Breast epithelium (tissue), 4 donors: ENCODE data around the gene TOMM70. TPM values are rescaled to one million over a fixed set of nuclear protein-coding genes. Genes with fewer than 3 reads are reported as not detected.
"Not testable (repeated sequence)": the region's sequence is repeated elsewhere in the genome, so short reads cannot be mapped to it uniquely, and the experiment has no call there.

Source experiments
- DNase-seq, 2 donors: peaks; one replicate each; pipeline ENCODE4 v3.0.0-alpha.2; 2019; ENCODE audit warnings: low spot score in 2 of 2
- H3K27ac ChIP-seq, 2 donors: fragments of 200-600 bp; sonication (generic) in 1 of 2; one replicate each; pipeline ENCODE4 v1.5.1; 2016 to 2019; ENCODE audit warnings: mild to moderate bottlenecking in 1 of 2
- H3K27me3 ChIP-seq, 2 donors: fragments of 200-600 bp; sonication (generic) in 1 of 2; one replicate each; pipeline versions ENCODE4 v1.5.1 to v1.6.0; 2017 to 2019; ENCODE audit warnings: control low read depth in 1 of 2, mild to moderate bottlenecking in 1 of 2
- H3K36me3 ChIP-seq: fragments of 200-600 bp; one replicate; pipeline ENCODE4 v1.5.1; 2019
- H3K4me1 ChIP-seq, 2 donors: fragments of 200-600 bp; sonication (generic); one replicate each; pipeline ENCODE4 v1.5.1; 2016 to 2019; ENCODE audit warnings: control low read depth in 1 of 2
- H3K4me3 ChIP-seq, 3 donors: fragments of 200-600 bp; sonication (generic); 1 replicate in 2 of 3; 2 replicates in 1 of 3; pipeline ENCODE4 v1.5.1; 2016 to 2019; ENCODE audit warnings: mild to moderate bottlenecking in 3 of 3, moderate library complexity in 2 of 3
- H3K9me3 ChIP-seq, 2 donors: fragments of 200-600 bp; sonication (generic) in 1 of 2; one replicate each; pipeline ENCODE4 v1.5.1; 2016 to 2019; ENCODE audit warnings: control low read depth in 1 of 2
- CTCF ChIP-seq, 3 donors: fragments of 450-650 bp; IDR thresholded peaks; one replicate each; pipeline ENCODE4 v1.5.1; 2016 to 2017; ENCODE audit warnings: antibody characterized with exemption in 3 of 3, mild to moderate bottlenecking in 3 of 3, moderate library complexity in 3 of 3
- POLR2A ChIP-seq: fragments of 450-650 bp; IDR thresholded peaks from one replicate; pipeline ENCODE4 v1.6.1; 2016; ENCODE audit warnings: antibody characterized with exemption, mild to moderate bottlenecking, moderate library complexity
- POLR2AphosphoS5 ChIP-seq, 3 donors: sonication (generic); formaldehyde crosslinking; IDR thresholded peaks; one replicate each; pipeline ENCODE4 v1.6.1; 2017; ENCODE audit warnings: antibody characterized with exemption in 3 of 3
- intact Hi-C: fragments of 100-400 bp; cut with DNase I; formaldehyde crosslinking; loops from one replicate; pipeline ENCODE4 v1.15.1; 2023; ENCODE audit warnings: low total_unique reads
- total RNA-seq, 3 donors: library from RNA; depleted of rRNA; stranded (reverse); fragments of >200 nt; gene quantifications; one replicate each; pipeline ENCODE4 v1.1.0, GENCODE V29; 2016

TOMM70 gene
- total RNA-seq, 3 donors from 2014 or later = 47.9 to 59.7 (median 50.5) TPM

GRCh38 chr3:100340527-100340926 lies 60.4 kb downstream of the TOMM70 start:
- peaks cover 0 to 4% of the 10 kb centered on the region in 2 donors for H3K9me3 ChIP-seq
- H3K4me1 ChIP-seq = peaks cover 0 to 4% of the 10 kb centered on the region in 2 donors
- intact Hi-C loops = no loop called here
- DNase-seq = no peak
- H3K4me3 ChIP-seq = no peak overlapping the region
- H3K27ac ChIP-seq = no peak overlapping the region
- TF ChIP-seq CTCF (IDR thresholded peaks at IDR 0.05) = no peak
- no peak for TF ChIP-seq POLR2A
- no peak for TF ChIP-seq POLR2AphosphoS5 (IDR thresholded peaks at IDR 0.05)
- H3K36me3 ChIP-seq = peaks cover 10% of the 10 kb centered on the region
- H3K27me3 ChIP-seq = no peaks in the 10 kb centered on the region

GRCh38 chr3:100339786-100340185 lies 61.1 kb downstream of the TOMM70 start:
- Histone ChIP-seq H3K36me3 (peaks cover 10% of the 10 kb centered on the region), H3K9me3 (peaks cover 0 to 4% of the 10 kb centered on the region in 2 donors), H3K27ac (no peak overlapping the region), H3K4me3 (no peak overlapping the region), H3K4me1 (peaks cover 0 to 4% of the 10 kb centered on the region in 2 donors), H3K27me3 (no peaks in the 10 kb centered on the region)
- intact Hi-C loops = no loop called here
- TF ChIP-seq CTCF (IDR thresholded peaks at IDR 0.05) = no peak
- no peak for TF ChIP-seq POLR2AphosphoS5 (IDR thresholded peaks at IDR 0.05)
- no peak for TF ChIP-seq POLR2A
- no peak for DNase-seq

- Histone ChIP-seq H3K27ac (no peak overlapping the region), H3K4me1 (peaks cover 0 to 4% of the 10 kb centered on the region in 2 donors), H3K27me3 (no peaks in the 10 kb centered on the region), H3K9me3 (peaks cover 0 to 4% of the 10 kb centered on the region in 2 donors), H3K36me3 (peaks cover 10% of the 10 kb centered on the region), H3K4me3 (no peak overlapping the region)
- TF ChIP-seq CTCF (IDR thresholded peaks at IDR 0.05) (no peak), POLR2A (no peak), POLR2AphosphoS5 (IDR thresholded peaks at IDR 0.05) (no peak)
- DNase-seq = no peak
- intact Hi-C loops = no loop called here
These were observed 62.0 kb downstream of the TOMM70 start for GRCh38 chr3:100338911-100339310.

GRCh38 chr3:100336229-100336628 lies 64.7 kb downstream of the TOMM70 start:
- intact Hi-C loops, DNase-seq, H3K27me3 ChIP-seq, H3K4me3 ChIP-seq, H3K36me3 ChIP-seq, H3K9me3 ChIP-seq, H3K27ac ChIP-seq, H3K4me1 ChIP-seq: not testable (repeated sequence)

GRCh38 chr3:100335434-100335833 lies 65.5 kb downstream of the TOMM70 start:
- Histone ChIP-seq H3K27ac (peak overlapping the region; percentile 43 to 87), H3K4me1 (peaks cover 0 to 4% of the 10 kb centered on the region in 2 donors), H3K4me3 (peak overlapping the region; percentile 57 to 85 (median 80)), H3K36me3 (no peaks in the 10 kb centered on the region), H3K9me3 (no peaks in the 10 kb centered on the region), H3K27me3 (no peaks in the 10 kb centered on the region)
- no peak for DNase-seq
- intact Hi-C loops = no loop called here
- TF ChIP-seq CTCF (IDR thresholded peaks at IDR 0.05) = no peak
- no peak for TF ChIP-seq POLR2AphosphoS5 (IDR thresholded peaks at IDR 0.05)
